ENCODE measurements around the gene PGAM4.
"Not testable (repeated sequence)": the region's sequence is repeated elsewhere in the genome, so short reads cannot be mapped to it uniquely, and the experiment has no call there.

Gene PGAM4

GRCh38 chrX:77936299-77936698 is 33.1 kb downstream of the PGAM4 start:
- TF ChIP-seq, protein P1, sequence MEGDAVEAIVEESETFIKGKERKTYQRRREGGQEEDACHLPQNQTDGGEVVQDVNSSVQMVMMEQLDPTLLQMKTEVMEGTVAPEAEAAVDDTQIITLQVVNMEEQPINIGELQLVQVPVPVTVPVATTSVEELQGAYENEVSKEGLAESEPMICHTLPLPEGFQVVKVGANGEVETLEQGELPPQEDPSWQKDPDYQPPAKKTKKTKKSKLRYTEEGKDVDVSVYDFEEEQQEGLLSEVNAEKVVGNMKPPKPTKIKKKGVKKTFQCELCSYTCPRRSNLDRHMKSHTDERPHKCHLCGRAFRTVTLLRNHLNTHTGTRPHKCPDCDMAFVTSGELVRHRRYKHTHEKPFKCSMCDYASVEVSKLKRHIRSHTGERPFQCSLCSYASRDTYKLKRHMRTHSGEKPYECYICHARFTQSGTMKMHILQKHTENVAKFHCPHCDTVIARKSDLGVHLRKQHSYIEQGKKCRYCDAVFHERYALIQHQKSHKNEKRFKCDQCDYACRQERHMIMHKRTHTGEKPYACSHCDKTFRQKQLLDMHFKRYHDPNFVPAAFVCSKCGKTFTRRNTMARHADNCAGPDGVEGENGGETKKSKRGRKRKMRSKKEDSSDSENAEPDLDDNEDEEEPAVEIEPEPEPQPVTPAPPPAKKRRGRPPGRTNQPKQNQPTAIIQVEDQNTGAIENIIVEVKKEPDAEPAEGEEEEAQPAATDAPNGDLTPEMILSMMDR (IDR thresholded peaks at IDR 0.05; ENCODE audit: borderline replicate concordance, control extremely low read depth, extremely low read depth, insufficient read depth, missing control alignments): no peak
- in situ Hi-C loops (cut with MboI; ENCODE audit: low sequenced_read_pairs, unreplicated experiment): no loop called here
- DNase-seq (ENCODE audit: low spot score): no peak

DNA sequence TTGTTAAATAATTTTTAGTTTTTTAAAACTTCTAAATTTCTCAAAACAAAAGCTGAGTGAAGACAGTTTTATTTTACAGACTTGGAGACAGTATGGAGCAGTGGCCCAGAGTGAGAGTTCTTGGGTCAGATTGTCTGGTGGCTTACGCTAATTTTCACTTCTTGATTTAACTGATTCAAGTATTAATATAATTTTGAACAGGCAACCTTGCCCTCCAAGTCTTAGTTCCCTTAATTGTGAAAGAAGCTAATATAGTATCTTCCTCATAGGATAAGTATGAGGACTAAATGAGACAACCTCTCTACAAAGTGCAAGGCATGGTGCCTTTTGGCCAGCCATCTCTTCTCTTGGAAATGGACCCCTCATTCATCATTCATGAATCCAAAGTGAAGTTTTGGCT is 33.6 kb downstream of the PGAM4 start:
- DNase-seq (ENCODE audit: low spot score): no peak
- in situ Hi-C loops (cut with MboI; ENCODE audit: low sequenced_read_pairs, unreplicated experiment): no loop called here
- TF ChIP-seq, protein P1 (IDR thresholded peaks at IDR 0.05; ENCODE audit: borderline replicate concordance, control extremely low read depth, extremely low read depth, insufficient read depth, missing control alignments): no peak

DNA sequence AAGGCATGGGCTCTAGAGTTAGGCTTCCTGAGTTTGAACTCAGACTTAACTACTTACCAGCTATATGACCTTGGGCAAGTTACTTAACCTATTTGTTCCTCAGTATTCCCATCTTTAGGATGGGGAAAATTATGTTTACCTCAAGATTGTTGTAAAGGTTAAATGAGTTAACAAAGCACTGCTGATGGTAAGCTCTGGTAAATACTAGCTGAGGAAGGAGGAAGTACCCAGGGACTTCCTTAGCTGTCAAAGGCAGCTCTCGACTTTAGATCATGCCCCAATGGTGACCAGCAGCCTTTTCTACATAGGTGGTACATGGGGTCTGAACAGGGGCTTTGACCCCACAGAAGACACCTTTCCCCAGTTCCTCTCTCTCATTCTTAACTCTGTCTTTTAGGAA is 38.9 kb downstream of the PGAM4 start:
- TF ChIP-seq, protein P1 (IDR thresholded peaks at IDR 0.05; ENCODE audit: borderline replicate concordance, control extremely low read depth, extremely low read depth, insufficient read depth, missing control alignments): no peak

DNA sequence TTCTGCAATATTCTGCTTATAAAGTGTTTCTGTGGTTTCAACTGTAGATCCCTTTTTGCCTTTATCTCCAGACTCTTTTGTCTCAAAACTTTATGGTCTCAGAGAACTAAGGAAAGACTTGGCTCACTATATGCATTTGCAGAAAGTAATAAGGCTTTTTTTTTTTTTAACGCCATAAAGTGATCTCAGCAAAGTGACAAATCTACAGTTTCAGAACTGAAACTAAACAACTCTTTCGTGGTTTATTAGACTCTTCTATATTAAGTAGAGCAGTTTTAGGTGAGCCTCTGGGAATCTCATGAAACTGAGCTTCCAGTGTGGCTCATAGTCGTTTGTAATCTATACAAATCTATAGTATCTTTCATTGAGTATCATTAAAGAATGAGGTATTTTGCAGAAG is 43.7 kb downstream of the PGAM4 start:
- DNase-seq (ENCODE audit: low spot score): no peak
- TF ChIP-seq, protein P1 (IDR thresholded peaks at IDR 0.05; ENCODE audit: borderline replicate concordance, control extremely low read depth, extremely low read depth, insufficient read depth, missing control alignments): no peak
- in situ Hi-C loops (cut with MboI; ENCODE audit: low sequenced_read_pairs, unreplicated experiment): no loop called here

More for the DNA sequence above, 38.9 kb downstream of the PGAM4 start:
- DNase-seq (ENCODE audit: low spot score): no peak
- in situ Hi-C loops (cut with MboI; ENCODE audit: low sequenced_read_pairs, unreplicated experiment): no loop called here

GRCh38 chrX:77924320-77924859 is 45.0 kb downstream of the PGAM4 start:
- TF ChIP-seq, protein P1 (IDR thresholded peaks at IDR 0.05; ENCODE audit: borderline replicate concordance, control extremely low read depth, extremely low read depth, insufficient read depth, missing control alignments): no peak
- no peak for DNase-seq (ENCODE audit: low spot score)
- in situ Hi-C loops (cut with MboI; ENCODE audit: low sequenced_read_pairs, unreplicated experiment): no loop called here

GRCh38 chrX:77922787-77923186 is 46.7 kb downstream of the PGAM4 start:
- TF ChIP-seq, protein P1 (IDR thresholded peaks at IDR 0.05; ENCODE audit: borderline replicate concordance, control extremely low read depth, extremely low read depth, insufficient read depth, missing control alignments): no peak
- in situ Hi-C loops (cut with MboI; ENCODE audit: low sequenced_read_pairs, unreplicated experiment): no loop called here
- no peak for DNase-seq (ENCODE audit: low spot score)

DNA sequence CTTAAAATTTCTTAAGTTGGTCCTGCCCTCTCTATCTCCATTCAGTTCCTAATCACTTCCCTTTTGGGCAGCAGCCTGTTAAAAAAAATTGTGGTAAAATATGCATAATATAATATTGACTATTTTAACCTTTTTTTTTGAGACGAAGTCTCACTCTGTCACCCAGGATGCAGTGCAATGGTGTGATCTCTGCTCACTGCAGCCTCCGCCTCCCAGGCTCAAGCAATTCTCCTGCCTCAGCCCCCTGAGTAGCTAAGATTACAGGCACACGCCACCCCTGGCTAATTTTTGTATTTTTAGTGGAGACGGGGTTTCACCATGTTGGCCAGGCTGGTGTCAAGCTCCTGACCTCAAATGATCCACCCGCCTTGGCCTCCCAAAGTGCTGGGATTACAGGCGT is 50.1 kb downstream of the PGAM4 start:
- in situ Hi-C loops (cut with MboI; ENCODE audit: low sequenced_read_pairs, unreplicated experiment); DNase-seq (ENCODE audit: low spot score): not testable (repeated sequence)
